HCT116 (cell line): ENCODE measurements around the gene PLA2G2A. TPM values are rescaled to one million over a fixed set of nuclear protein-coding genes. Genes with fewer than 3 reads are reported as not detected.

Source experiments
- ATAC-seq: fragments of 200-7000 bp; cut with Tn5 transposase; 2 replicates; pipeline ENCODE4 v1.9.1; 2020; ENCODE audit warnings: mild to moderate bottlenecking, moderate library complexity
- BruUV-seq: library from RNA; stranded (reverse); fragments of 400-500 nt; replicated peaks from 2 replicates; lab custom pipeline; 2021; lab: Mats Ljungman, UMichigan
- CTCF ChIA-PET: fragments of 300-600 bp; sonication (Branson Sonifier 250); formaldehyde crosslinking; loops from one replicate; lab custom pipeline; 2021; ENCODE audit warnings: antibody characterized with exemption; lab: Charles Lee
- POLR2A ChIA-PET: fragments of 300-600, 350-600 bp; sonication (Branson Sonifier 250); formaldehyde crosslinking; loops from one replicate; lab custom pipeline; 2021; ENCODE audit warnings: antibody characterized with exemption; lab: Charles Lee
- RAD21 ChIA-PET, 2 experiments: fragments of 300-600 bp; sonication (Branson Sonifier 250); formaldehyde crosslinking; loops; one replicate each; lab custom pipeline; 2023; ENCODE audit warnings: low total read pairs in 2 of 2; ENCODE audit not compliant: uncharacterized antibody in 2 of 2, unreplicated experiment in 2 of 2, low non-redundant PET in 1 of 2; lab: Charles Lee
- DNase-seq: peaks from one replicate; pipeline ENCODE4 v3.0.0-alpha.2; 2010; ENCODE audit warnings: low read depth, low spot score
- H2AFZ ChIP-seq: fragments of 200-600 bp; shearing (Covaris generic), sonication (generic); 2 replicates; pipeline ENCODE4 v1.6.1; 2017; ENCODE audit warnings: low read depth, mixed run types, mixed read lengths, antibody characterized with exemption, low read length; ENCODE audit not compliant: poor library complexity, severe bottlenecking
- H3K27ac ChIP-seq: 2 replicates; pipeline ENCODE4 v1.5.1; 2012; ENCODE audit warnings: low read depth, low read length
- H3K27me3 ChIP-seq: fragments of 200-600 bp; sonication (generic); 2 replicates; pipeline ENCODE4 v1.6.1; 2016; ENCODE audit warnings: mixed run types, low read length, mixed read lengths; ENCODE audit not compliant: insufficient read depth
- H3K36me3 ChIP-seq, 2 experiments: fragments of 200-500 bp in 1 of 2; fragments of 200-600 bp in 1 of 2; sonication (Bioruptor generic) in 1 of 2; sonication (generic) in 1 of 2; 2 replicates each; pipeline versions ENCODE4 v1.5.1 to v1.6.1; 2014 to 2016; ENCODE audit warnings: low read length in 2 of 2, inconsistent platforms in 1 of 2, mixed read lengths in 1 of 2, mixed run types in 1 of 2; ENCODE audit not compliant: insufficient read depth in 2 of 2, control insufficient read depth in 1 of 2
- H3K4me1 ChIP-seq, 2 experiments: fragments of 200-600 bp in 1 of 2; sonication (generic) in 1 of 2; 2 replicates each; pipeline versions ENCODE4 v1.5.1 to v1.6.1; 2012 to 2017; ENCODE audit warnings: low read length in 2 of 2, inconsistent platforms in 1 of 2, mild to moderate bottlenecking in 1 of 2, mixed read lengths in 1 of 2, mixed run types in 1 of 2, moderate library complexity in 1 of 2; ENCODE audit not compliant: insufficient read depth in 2 of 2, control insufficient read depth in 1 of 2
- H3K4me2 ChIP-seq: fragments of 200-600 bp; sonication (generic); 2 replicates; pipeline ENCODE4 v1.6.1; 2017; ENCODE audit warnings: mixed run types, low read length, mixed read lengths
- H3K4me3 ChIP-seq, 2 experiments: fragments of 200-600 bp in 1 of 2; sonication (generic) in 1 of 2; replicated peaks in 1 of 2; 2 replicates each; pipeline ENCODE4 v1.5.1; 2011 to 2016; ENCODE audit warnings: low read length in 2 of 2, control low read depth in 1 of 2, low read depth in 1 of 2, mild to moderate bottlenecking in 1 of 2, mixed read lengths in 1 of 2, mixed run types in 1 of 2
- H3K79me2 ChIP-seq: fragments of 200-600 bp; sonication (generic); 2 replicates; pipeline ENCODE4 v1.6.1; 2017; ENCODE audit warnings: mild to moderate bottlenecking, mixed run types, low read length, moderate library complexity, mixed read lengths; ENCODE audit not compliant: insufficient read depth
- H3K9ac ChIP-seq: fragments of 200-600 bp; sonication (generic); 2 replicates; pipeline ENCODE4 v1.6.1; 2016; ENCODE audit warnings: low read length, mixed read lengths
- H3K9me2 ChIP-seq: fragments of 200-600 bp; sonication (generic), shearing (Covaris generic); 2 replicates; pipeline ENCODE4 v1.6.1; 2017; ENCODE audit warnings: mixed run types, mild to moderate bottlenecking, moderate library complexity; ENCODE audit not compliant: insufficient read depth
- H3K9me3 ChIP-seq, 2 experiments: fragments of 200-500 bp in 1 of 2; fragments of 200-600 bp in 1 of 2; sonication (Bioruptor generic) in 1 of 2; sonication (generic) in 1 of 2; 2 replicates each; pipeline ENCODE4 v1.6.1; 2014 to 2017; ENCODE audit warnings: low read length in 2 of 2, mixed read lengths in 2 of 2, inconsistent platforms in 1 of 2, low read depth in 1 of 2, mild to moderate bottlenecking in 1 of 2, mixed run types in 1 of 2, moderate library complexity in 1 of 2; ENCODE audit not compliant: control insufficient read depth in 1 of 2, insufficient read depth in 1 of 2
- H4K20me1 ChIP-seq: fragments of 200-600 bp; sonication (generic), shearing (Covaris generic); 2 replicates; pipeline ENCODE4 v1.6.1; 2017; ENCODE audit warnings: mixed run types, mild to moderate bottlenecking, moderate library complexity; ENCODE audit not compliant: insufficient read depth
- CBX3 ChIP-seq: IDR thresholded peaks from 2 replicates; pipeline ENCODE4 v1.6.1; 2012; ENCODE audit warnings: low read depth
- CTCF ChIP-seq, 3 experiments: fragments of 200-600 bp in 1 of 3; sonication (generic) in 1 of 3; IDR thresholded peaks in 2 of 3; conservative IDR thresholded peaks in 1 of 3; 2 replicates each; pipeline ENCODE4 v1.5.1; 2012 to 2017; ENCODE audit warnings: low read depth in 2 of 3, low read length in 2 of 3, antibody characterized with exemption in 1 of 3, borderline replicate concordance in 1 of 3, control low read depth in 1 of 3, mild to moderate bottlenecking in 1 of 3, mixed read lengths in 1 of 3, mixed run types in 1 of 3, moderate library complexity in 1 of 3; ENCODE audit not compliant: insufficient read depth in 1 of 3
- EGR1 ChIP-seq: IDR thresholded peaks from 2 replicates; pipeline ENCODE4 v1.6.1; 2012; ENCODE audit warnings: low read depth
- EZH2 ChIP-seq: fragments of 200-600 bp; sonication (generic); IDR thresholded peaks from 2 replicates; pipeline ENCODE4 v1.6.1; 2017; ENCODE audit warnings: antibody characterized with exemption, mixed run types
- EZH2phosphoT487 ChIP-seq: fragments of 200-600 bp; IDR thresholded peaks from 2 replicates; pipeline ENCODE4 v1.6.1; 2018; ENCODE audit warnings: antibody characterized with exemption, borderline replicate concordance
- JUND ChIP-seq: IDR thresholded peaks from 2 replicates; pipeline ENCODE4 v1.6.1; 2012
- MAX ChIP-seq: IDR thresholded peaks from 2 replicates; pipeline ENCODE4 v1.6.1; 2012
- POLR2AphosphoS5 ChIP-seq: IDR thresholded peaks from 2 replicates; pipeline ENCODE4 v1.6.1; 2011; ENCODE audit warnings: mild to moderate bottlenecking, low read depth, low read length, moderate library complexity
- REST ChIP-seq: IDR thresholded peaks from 2 replicates; pipeline ENCODE4 v1.6.1; 2012; ENCODE audit warnings: low read depth
- SIN3A ChIP-seq: IDR thresholded peaks from 2 replicates; pipeline ENCODE4 v1.6.1; 2012; ENCODE audit warnings: low read depth
- SP1 ChIP-seq: IDR thresholded peaks from 2 replicates; pipeline ENCODE4 v1.6.1; 2012; ENCODE audit warnings: low read depth
- SRF ChIP-seq: IDR thresholded peaks from 2 replicates; pipeline ENCODE4 v1.6.1; 2012; ENCODE audit warnings: low read depth
- TCF7L2 ChIP-seq: IDR thresholded peaks from 2 replicates; pipeline ENCODE4 v1.7.0; 2011; ENCODE audit warnings: borderline replicate concordance, inconsistent platforms; ENCODE audit not compliant: insufficient read depth, insufficient read length; ENCODE audit errors: extremely low read depth
- ZNF274 ChIP-seq: fragments of 200-500 bp; sonication (Bioruptor generic); IDR thresholded peaks from 2 replicates; pipeline ENCODE4 v1.6.1; 2014; ENCODE audit warnings: mild to moderate bottlenecking, low read depth, low read length, inconsistent platforms
- intact Hi-C: fragments of 100-400 bp; cut with micrococcal nuclease; formaldehyde crosslinking; loops from 2 replicates; pipeline ENCODE4 v1.10.0; 2022
- total RNA-seq: library from RNA; stranded (reverse); gene quantifications from one replicate; pipeline ENCODE4 v1.2.1, GENCODE V29; 2021; ENCODE audit not compliant: unreplicated experiment

The PLA2G2A gene
- total RNA-seq, 1 experiment from 2014 or later: not detected

- no peak overlapping the region for H3K4me2 ChIP-seq
- H3K9me2 ChIP-seq: no peaks in the 10 kb centered on the region
- DNase-seq (no peak), ATAC-seq (no peak)
- H4K20me1 ChIP-seq: no peaks in the 10 kb centered on the region
- ChIA-PET CTCF (no interaction called here), RAD21 (no interaction called here), POLR2A (no interaction called here)
- no peaks in the 10 kb centered on the region for H3K27me3 ChIP-seq
- H3K36me3 ChIP-seq: no peaks in the 10 kb centered on the region
- no peaks in the 10 kb centered on the region for H3K9me3 ChIP-seq
- intact Hi-C loops: no loop called here
- H2AFZ ChIP-seq: no peak overlapping the region
- no peak overlapping the region for H3K9ac ChIP-seq
- no peaks in the 10 kb centered on the region for H3K79me2 ChIP-seq
- no peaks in the 10 kb centered on the region for H3K4me1 ChIP-seq
- TF ChIP-seq EZH2 (no peak), CBX3 (no peak), POLR2AphosphoS5 (no peak), ZNF274 (no peak), JUND (no peak), EZH2phosphoT487 (no peak), REST (no peak)
- no peak overlapping the region for H3K27ac ChIP-seq
- H3K4me3 ChIP-seq: no peak overlapping the region
- no TSS peak for BruUV-seq
These were observed 36.8 kb downstream of the PLA2G2A start for GRCh38 chr1:19942657-19943056.

GRCh38 chr1:19942088-19942487 is 37.3 kb downstream of the PLA2G2A start:
- Histone ChIP-seq H3K36me3 (no peaks in the 10 kb centered on the region), H3K4me3 (no peak overlapping the region), H2AFZ (no peak overlapping the region), H3K4me1 (no peaks in the 10 kb centered on the region), H3K9me2 (no peaks in the 10 kb centered on the region), H4K20me1 (no peaks in the 10 kb centered on the region), H3K79me2 (no peaks in the 10 kb centered on the region), H3K9me3 (no peaks in the 10 kb centered on the region), H3K9ac (no peak overlapping the region), H3K27ac (no peak overlapping the region), H3K4me2 (no peak overlapping the region), H3K27me3 (no peaks in the 10 kb centered on the region)
- ChIA-PET POLR2A (no interaction called here), CTCF (no interaction called here), RAD21 (no interaction called here)
- no TSS peak for BruUV-seq
- ATAC-seq: no peak
- intact Hi-C loops: no loop called here
- no peak for DNase-seq
- no peak for TF ChIP-seq CTCF (IDR thresholded peaks at IDR 0.05 in 2 of 3, conservative IDR thresholded peaks at IDR 0.05 in 1 of 3; ENCODE audit: borderline replicate concordance in 1 of 3, insufficient read depth in 1 of 3, low read depth in 2 of 3, low read length in 2 of 3)
- TF ChIP-seq SRF: no peak
- no peak for TF ChIP-seq MAX
- no peak for TF ChIP-seq EGR1
- no peak for TF ChIP-seq SIN3A
- no peak for TF ChIP-seq SP1
- no peak for TF ChIP-seq TCF7L2
